UCSD-AML1 (cell line): ENCODE results near the gene DDX43.
A peak's percentile ranks its signal among the peaks of the same experiment; 100 is the strongest.
"Not testable (repeated sequence)": the region's sequence is repeated elsewhere in the genome, so short reads cannot be mapped to it uniquely, and the experiment has no call there.

ENCODE experiments used
- DNase-seq: peaks from one replicate; lab custom pipeline; 2025; ENCODE audit not compliant: unreplicated experiment; lab: John Stamatoyannopoulos, UW

DDX43 gene

GRCh38 chr6:73388800-73389512 is 5.7 kb upstream of the DDX43 start:
- DNase-seq, result peak; percentile 74

GRCh38 chr6:73389854-73390253 is 4.8 kb upstream of the DDX43 start:
- DNase-seq, result no peak

GRCh38 chr6:73391675-73392074 is 3.0 kb upstream of the DDX43 start:
- DNase-seq, result no peak

- not testable (repeated sequence) for DNase-seq
Measured at GRCh38 chr6:73392188-73392587, 2.4 kb upstream of the DDX43 start.

GRCh38 chr6:73393278-73393677 is 1.4 kb upstream of the DDX43 start:
- DNase-seq, result no peak

GRCh38 chr6:73395875-73396274 is 1.2 kb downstream of the DDX43 start:
- no peak for DNase-seq

- no peak for DNase-seq
Measured at GRCh38 chr6:73400656-73401055, 6.0 kb downstream of the DDX43 start.

- DNase-seq, result no peak
Measured at GRCh38 chr6:73409395-73409794, 14.8 kb downstream of the DDX43 start.

- DNase-seq, result no peak
Measured at GRCh38 chr6:73413102-73413501, 18.5 kb downstream of the DDX43 start.

- DNase-seq, result no peak
Measured at GRCh38 chr6:73418081-73418741, 23.6 kb downstream of the DDX43 start.

- DNase-seq, result no peak
Measured at GRCh38 chr6:73421534-73421933, 26.9 kb downstream of the DDX43 start.

- DNase-seq, result no peak
Measured at GRCh38 chr6:73435236-73435635, 40.6 kb downstream of the DDX43 start.

GRCh38 chr6:73443555-73443954 is 48.9 kb downstream of the DDX43 start:
- DNase-seq, result no peak

GRCh38 chr6:73451223-73452106 is 56.8 kb downstream of the DDX43 start:
- DNase-seq, result peak; percentile 57

- DNase-seq, result peak; percentile 85
Measured at GRCh38 chr6:73452107-73452461, 57.5 kb downstream of the DDX43 start, which contains the start of gene CGAS. TSS of gene CGAS (minus strand) at chr6:73452297. CDS start at chr6:73452181, 116 bp downstream.

GRCh38 chr6:73455865-73456629 is 61.4 kb downstream of the DDX43 start:
- no peak for DNase-seq

GRCh38 chr6:73459474-73459873 is 64.8 kb downstream of the DDX43 start:
- DNase-seq, result not testable (repeated sequence)

- DNase-seq, result no peak
Measured at GRCh38 chr6:73460056-73460455, 65.4 kb downstream of the DDX43 start.

- DNase-seq, result peak; percentile 85
Measured at GRCh38 chr6:73461537-73462350, 67.1 kb downstream of the DDX43 start, which contains the start of gene MTO1. TSS of gene MTO1 (plus strand) at chr6:73461737. CDS start at chr6:73461855, 118 bp downstream.
